NCI-H2107 treated with DMSO at 0.1 percent for 48 hours (cell line): Measurements from ENCODE around the gene BICRA.
"Not testable (repeated sequence)": the region's sequence is repeated elsewhere in the genome, so short reads cannot be mapped to it uniquely, and the experiment has no call there.

Experiments
- DNase-seq: peaks from one replicate; lab custom pipeline; 2025; ENCODE audit not compliant: unreplicated experiment; lab: John Stamatoyannopoulos, UW

The BICRA gene

DNA sequence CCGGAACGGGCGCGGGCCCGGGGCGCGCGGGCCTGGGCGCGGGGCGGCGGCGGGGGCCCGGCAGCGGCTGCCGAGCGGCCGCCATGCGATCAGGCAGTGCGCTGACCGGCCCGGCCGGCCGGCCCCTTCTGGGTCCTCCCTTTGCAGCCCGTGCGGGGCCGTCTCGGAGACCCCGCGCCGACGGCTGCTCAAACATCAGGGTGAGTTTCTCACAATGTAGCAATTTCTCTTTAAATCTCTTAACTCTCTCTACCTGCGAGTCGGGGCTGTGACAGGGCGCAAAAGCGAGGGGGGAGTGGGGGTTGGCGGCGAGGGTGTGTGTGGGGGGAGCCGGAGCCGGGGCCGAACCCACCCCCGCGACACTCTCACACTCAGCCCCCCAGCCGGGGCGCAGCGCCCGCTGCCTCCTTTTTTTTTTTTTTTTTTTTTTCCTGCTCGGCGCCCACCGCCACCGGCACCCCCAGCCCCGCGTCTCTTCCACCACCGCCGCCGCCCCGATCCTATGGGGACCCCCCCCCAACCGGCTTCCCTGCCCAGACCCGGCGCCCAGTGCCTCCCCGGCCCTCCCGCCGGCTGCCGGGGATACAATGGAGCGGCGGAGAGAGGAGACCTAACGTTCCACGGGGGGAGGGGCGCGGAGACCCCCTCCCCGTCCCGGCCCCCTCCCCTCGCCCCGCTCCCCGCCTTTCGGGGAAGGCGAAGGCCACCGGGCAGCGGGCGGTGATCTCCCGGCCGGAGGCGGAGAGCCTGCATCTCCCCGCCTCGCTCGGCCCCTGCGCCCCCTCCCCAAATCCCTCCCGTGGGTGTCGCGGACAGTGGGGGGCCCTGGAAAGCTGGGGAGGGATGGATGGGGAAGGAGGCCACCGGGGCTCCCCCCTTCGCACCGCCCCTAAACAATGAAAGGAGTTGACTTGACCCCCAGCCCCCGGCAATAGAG lies at the start of gene BICRA:
Gene BICRA, plus strand, starts transcription at position 166 of the 937 bp plus-strand sequence. CDS start 64,441 bp downstream, outside the sequence.
- DNase-seq = peak; percentile 19

DNA sequence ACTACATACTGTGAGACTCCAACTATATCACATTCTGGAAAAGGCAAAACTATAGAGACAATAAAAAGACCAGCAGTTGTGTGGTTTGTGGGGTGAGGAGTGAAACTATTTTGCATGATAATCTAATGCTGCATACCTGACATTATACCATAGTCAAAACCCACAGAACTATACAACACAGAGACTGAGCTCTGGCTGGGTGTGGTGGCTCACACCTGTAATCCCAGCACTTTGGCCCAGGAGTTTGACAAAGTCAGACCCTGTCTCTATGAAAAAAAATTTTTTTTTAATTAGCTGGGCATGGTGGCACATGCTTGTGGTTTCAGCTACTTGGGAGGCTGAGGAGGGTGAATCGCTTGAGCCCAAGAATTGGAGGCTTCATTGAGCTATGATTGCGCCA lies 47.9 kb upstream of the BICRA start:
- DNase-seq = no peak

DNA sequence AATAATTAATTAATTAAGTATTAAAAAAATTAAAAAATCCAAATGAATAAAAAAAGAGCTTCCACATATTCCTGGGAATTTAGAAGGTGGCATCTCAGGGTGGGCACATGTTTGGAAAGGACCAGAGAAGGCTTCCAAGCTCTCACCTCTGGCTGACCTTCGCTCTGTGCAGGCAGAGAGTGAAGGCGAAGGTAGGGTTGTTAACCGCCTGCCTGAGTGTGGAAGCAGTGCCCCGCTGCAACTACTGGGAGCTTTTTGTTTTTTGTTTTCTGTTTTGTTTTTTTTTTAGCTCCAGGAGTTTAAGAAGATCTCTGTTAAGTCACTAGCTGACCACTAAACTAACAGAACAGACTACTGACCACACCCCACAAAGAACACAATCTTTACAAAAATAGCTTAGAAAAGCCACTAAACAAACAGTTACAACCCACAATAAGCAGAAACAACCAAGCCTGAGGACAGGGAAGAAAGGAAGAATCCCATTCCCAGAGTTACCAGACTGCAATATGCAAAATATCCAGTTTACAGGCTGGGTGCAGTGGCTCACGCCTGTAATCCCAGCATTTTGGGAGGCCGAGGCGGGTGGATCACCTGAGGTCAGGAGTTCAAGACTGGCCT lies 47.4 kb upstream of the BICRA start:
- no peak for DNase-seq

DNA sequence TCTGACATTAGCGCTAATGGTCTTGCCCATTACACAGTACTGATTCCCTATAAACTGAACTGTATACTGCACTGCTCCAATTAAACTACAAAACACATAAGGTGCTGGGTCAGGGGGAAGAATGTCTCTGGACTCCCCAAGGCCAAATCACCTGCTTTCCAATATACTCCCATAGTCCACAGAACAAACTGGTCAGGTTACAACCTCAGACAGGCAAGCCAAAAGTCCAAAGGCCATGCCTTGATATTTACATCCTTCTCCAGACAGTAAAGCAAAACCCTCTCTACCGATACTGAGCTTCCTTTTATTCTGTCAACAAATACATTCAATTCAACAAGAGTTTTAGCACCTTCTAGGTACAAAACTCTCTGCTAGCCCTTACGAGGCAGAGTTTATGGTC lies 44.9 kb upstream of the BICRA start:
- no peak for DNase-seq

DNA sequence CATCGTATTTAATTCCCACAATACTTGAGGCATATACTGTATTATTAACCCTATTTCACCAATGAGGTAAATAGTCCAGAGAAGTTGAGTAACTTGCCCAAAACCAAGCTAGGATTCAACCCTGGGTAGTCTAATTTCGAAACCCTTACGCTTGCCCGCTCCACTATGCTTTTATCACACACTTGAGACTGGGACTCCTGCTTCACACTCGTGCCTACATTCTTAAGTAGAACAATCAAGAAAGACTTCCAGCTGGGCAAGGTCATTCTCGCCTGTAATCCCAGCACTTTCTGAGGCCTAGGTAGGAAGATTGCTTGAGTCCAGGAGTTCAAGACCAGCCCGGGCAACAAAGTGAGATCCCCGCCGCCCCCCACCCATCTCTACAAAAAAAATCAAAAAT lies 39.6 kb upstream of the BICRA start:
- no peak for DNase-seq

DNA sequence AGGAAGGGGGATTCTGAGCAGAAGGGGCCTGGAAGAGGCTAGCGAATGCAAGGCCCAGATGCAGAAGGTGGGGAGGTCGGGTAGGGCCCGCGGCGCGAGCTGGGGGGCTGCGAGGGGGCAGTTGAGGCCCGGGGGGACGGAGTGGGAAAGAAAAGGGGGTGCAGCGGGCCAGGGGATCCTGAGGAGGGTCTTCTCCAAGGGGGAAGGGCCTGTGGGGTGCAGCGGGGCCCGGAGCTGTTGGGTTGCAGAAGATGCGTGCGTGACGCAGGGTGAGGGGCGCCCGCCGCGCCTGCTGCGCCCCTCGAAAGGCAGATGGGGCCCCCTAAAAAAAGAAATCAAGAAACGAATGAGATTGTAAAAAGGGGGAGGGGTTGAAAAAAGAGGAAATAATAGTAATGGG lies 36.3 kb upstream of the BICRA start:
- DNase-seq = no peak

DNA sequence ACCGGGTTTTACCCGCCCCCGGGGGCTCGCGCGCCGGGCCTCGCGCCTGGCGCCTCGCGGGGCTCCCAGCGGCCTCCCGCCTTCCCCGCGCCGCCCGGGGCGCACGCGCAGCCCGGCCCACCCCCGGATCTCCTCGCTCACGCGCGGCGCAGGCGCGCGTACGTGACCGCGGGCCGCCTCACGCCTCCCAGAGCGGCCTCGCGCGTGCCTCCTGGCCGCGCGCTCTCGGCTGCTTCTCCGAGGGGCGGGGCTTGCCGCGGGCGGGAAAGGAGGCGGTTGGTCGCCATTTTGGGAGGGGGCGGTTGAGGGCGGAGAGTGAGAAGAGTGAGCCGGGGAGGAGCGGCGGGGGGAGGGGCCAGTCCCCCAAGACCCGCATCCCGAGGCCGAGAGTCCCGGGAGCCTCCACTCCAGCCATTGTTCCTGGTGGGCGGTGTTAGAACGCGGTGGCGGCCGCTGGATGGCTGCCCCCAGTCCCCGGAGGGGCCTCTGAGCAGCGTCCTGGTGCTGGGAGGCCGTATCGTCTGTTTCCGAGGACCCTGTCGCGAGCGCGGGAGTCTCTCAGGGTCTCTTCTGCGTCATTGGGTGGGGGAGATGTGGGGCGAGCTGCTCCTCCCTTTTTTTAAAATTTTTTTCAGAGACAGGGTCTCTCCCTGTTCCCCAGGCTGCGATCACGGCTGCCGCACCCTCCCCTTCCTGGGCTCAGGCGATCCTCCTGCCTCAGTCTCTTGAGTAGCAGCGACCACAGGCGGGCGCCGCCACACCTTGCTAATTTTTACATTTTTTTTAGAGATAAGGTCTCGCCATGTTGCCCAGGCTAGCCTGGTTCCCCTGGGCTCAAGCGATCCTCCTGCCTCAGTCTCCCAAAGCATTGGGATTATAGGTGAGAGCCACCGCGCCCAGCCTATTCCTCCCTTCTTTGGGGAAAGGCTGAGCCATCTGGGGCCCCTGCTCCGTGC lies 35.6 kb upstream of the BICRA start, which contains the start of gene ZNF541:
Gene ZNF541, minus strand, starts transcription at position 78 of the 956 bp plus-strand sequence. CDS start 17,292 bp downstream, outside the sequence.
- no peak for DNase-seq

DNA sequence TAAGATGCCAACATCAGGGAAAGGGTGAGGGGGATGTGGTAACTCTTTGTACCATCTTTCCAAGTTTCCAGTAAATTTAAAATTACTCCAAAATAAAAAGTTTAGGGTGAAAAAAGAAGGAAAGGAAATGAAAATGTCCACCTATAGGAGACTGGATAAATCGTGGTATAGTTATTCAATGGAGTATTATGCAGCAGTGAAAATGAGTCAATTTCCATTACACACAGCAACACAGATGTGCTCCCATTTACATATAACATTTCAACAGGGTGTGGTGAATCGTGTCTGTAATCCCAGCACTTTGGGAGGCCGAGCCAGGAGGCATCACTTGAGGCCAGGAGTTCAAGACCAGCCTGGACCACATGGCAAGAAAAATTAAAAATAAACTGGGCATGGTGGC lies 28.5 kb upstream of the BICRA start:
- no peak for DNase-seq

DNA sequence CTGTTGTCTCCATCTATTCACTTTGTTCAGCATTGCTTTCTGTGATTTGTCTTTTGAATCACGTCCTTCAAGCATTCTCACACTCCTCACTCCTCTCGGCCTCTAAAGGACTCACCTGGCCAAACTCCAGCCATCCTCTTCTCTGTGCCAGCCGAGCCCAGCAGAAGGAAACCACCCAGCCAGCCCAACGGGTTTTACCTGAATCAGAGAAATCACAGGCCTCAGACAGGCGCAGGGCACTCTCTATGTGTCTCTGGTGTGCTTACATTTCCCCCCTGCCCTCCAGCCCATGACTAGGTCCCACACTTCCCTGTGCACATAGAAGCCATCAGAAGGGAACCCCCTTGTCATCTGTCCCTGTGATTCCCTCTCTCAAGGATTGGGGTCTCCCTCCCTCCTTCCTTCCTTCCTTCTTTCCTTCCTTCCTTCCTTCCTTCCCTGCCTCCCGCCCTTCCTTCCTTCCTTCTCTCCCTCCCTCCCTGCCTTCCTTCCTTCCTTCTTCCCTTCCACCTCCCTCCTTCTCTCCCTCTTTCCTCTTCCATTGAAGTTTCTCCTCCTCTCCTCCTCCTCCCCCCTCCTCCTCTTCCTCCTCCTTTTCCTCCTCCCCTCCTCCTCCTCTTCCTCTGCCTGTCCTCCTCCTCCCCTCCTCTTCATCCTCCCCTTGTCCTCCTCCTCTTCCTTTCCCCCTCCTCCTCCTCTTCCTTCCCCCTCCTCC lies 27.2 kb upstream of the BICRA start:
- no peak for DNase-seq

DNA sequence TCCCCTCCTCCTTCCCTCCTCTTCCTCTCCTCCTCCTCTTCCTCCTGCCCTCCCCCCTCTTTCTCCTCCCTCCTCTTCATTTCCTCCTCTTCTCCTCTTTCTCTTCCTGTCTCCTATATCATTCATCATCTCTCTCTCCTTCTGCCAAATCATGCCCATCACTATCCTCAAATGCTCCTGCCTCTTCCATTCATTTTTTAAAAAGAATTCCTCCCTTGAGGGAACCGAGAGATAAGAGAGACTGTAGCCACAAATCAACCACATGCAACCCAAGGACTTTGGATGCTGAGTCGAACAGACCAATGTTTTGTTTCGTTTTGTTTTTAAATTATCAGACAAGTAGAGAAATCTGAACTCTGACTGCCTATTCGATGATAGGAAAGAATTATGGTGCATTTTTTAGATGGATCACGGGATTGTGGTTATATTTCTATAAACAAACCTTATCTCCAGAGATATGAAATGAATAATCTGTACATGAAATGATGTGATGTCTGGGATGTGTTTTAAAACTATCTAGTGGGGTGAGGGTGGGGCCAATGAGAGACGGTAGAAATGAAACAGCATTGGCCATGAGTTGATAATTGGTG lies 26.5 kb upstream of the BICRA start:
- DNase-seq = no peak

DNA sequence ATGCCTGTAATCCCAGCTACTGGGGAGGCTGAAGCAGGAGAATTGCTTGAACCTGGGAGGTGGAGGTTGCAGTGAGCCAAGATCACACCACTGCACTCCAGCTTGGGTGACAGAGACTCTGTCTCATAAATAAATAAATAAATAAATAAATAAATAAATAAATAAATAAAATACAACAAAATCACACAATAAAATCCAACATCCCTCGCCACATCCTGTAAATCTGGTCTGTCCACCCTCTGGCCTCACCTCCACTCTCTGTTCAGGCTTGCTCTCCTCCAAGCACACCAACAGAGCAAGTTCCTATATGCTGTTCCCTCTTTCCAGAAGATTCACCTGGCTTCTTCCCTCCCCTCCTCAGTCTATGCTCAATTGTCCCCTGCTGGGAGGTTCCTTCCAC lies 25.8 kb upstream of the BICRA start:
- not testable (repeated sequence) for DNase-seq

DNA sequence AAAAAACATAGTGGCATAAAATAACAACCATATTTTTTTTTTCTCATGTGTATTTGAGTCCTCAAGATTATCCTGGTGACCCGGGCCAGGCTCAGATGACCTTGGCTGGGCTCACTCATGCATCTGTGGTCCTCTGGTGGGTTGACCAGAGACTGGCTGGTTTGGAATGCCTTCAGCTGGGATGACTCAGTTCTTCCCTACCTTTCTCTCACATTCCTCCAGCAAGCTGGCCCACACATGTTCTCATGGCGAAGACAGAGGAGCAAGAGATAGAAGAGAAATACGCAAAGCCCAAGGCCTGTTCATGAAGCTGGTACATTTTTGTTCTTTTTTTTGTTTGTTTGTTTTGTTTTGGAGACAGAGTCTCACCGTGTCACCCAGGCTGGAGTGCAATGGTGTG lies 21.6 kb upstream of the BICRA start:
- DNase-seq = no peak

DNA sequence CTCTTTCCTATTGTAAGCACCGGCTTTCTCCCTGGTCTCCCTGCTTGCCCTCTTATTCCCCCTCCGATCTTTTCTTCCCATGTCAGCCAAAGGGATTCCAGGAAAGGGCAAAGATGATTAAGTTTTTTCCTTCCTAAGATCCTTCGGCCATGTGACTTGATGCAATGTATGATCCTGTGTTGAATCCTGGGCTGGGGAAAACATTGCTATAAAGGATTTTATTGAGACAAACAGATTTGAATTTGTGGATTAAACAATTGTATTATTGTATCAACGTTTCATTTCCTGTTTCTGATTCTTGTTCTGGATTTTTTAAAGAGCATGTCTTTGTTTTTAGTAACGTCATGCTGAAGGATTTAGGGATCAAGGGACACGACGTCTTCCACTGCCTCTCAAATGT lies 19.1 kb upstream of the BICRA start:
- no peak for DNase-seq

DNA sequence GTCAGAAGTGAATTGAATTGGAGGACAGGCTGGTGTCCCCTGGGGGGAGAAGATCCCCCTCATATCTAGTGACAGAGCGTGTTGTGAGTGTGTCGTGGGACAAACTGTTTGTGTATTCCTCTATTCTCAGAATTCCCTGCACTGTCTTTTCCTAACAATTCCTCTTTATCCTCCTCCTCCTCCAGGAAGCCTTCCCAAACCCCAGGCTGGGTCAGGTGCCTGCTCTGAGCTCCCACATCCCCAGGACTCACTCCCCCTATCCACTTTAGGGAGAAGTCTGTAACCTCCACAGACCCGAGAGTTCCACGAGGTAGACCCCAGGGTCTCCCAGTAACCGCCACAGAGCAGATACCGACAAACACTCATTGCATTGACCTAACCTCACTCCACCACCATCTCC lies 15.1 kb upstream of the BICRA start:
- DNase-seq = no peak

DNA sequence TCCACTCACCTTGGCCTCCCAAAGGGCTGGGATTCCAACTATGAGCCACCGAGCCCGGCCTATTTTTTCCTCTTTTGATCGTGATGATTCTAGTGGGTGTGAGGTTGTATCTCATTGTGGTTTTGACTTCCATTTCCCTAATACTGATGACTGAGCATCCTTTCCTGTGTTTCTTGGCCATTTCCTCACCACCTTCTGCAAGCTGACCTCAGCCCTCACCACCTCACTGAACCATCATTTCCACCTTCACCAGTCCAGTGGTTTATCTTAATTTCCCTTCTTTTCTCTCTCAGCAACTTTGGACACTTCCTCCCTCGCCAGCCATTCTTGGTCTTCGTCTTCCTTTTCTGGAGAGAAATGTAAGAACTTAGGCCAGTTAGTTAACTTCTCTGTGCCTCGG lies 13.0 kb upstream of the BICRA start:
- no peak for DNase-seq

DNA sequence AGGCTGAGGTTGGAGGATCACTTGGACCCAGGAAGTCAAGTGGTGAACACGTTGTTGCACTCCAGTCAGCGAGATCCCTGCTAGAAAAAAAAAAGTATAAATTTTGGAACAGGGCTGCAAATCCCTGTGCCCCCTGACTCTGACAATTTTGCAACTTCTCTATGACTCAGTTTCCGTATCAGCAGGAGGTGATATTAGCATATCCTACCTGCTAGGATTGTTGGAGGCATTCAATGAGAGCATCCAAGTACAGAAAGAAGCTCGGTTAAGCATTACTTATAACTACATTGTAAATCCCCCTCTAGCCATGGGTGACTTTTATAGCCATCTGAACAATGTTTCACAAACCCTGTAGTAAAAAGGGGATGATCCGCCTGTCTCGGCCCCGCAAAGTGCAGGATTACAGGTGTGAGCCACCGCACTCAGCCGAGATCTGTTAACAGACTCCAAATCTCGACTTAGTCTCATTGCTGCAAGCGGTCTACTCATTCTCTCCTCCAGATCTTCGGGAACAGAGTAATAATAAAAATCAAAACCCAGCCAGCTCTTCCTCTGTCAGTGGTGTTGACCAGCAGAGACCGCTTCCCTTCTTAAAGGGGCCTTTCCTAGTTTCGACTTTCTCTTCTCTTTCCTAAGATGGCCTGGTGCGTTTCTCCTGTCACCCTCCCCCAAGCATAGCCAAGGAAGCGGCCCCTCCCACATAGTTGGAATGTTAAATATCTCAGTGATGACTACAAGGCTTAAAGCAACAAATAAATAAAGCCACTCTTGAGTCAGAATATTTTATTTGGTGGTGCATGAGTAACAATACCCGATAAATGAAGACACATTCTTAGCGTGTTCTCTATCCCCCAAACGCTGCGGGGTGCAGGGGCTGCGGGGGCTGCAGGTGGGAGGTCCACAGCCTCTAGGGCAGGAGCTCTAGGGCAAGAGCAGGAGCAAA lies 10.3 kb upstream of the BICRA start:
- DNase-seq = no peak

DNA sequence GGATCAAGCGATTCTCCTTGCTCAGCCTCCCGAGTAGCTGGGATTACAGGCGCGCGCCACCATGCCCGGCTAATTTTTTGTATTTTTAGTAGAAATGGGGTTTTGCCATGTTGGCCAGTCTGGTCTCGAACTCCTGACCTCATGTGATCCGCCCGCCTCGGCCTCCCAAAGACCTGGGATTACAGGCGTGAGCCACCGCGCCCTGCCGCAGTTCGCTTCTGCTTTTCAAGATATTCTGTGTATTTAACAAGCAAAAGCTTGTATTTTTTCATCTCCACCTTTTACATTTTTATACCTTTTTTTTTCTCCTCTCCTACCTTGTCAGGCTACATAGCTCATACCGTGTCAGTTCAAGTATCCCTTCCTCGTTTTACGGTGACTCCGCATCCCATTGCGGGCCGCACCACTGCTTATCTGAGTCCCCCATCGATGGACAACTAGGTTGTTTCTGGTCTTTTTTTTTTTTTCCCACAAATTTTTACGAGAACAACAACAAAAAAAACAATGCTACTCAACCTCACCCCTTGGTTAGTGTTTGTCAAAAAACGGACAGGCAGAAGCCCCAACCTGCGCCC lies 9.2 kb upstream of the BICRA start:
- not testable (repeated sequence) for DNase-seq

DNA sequence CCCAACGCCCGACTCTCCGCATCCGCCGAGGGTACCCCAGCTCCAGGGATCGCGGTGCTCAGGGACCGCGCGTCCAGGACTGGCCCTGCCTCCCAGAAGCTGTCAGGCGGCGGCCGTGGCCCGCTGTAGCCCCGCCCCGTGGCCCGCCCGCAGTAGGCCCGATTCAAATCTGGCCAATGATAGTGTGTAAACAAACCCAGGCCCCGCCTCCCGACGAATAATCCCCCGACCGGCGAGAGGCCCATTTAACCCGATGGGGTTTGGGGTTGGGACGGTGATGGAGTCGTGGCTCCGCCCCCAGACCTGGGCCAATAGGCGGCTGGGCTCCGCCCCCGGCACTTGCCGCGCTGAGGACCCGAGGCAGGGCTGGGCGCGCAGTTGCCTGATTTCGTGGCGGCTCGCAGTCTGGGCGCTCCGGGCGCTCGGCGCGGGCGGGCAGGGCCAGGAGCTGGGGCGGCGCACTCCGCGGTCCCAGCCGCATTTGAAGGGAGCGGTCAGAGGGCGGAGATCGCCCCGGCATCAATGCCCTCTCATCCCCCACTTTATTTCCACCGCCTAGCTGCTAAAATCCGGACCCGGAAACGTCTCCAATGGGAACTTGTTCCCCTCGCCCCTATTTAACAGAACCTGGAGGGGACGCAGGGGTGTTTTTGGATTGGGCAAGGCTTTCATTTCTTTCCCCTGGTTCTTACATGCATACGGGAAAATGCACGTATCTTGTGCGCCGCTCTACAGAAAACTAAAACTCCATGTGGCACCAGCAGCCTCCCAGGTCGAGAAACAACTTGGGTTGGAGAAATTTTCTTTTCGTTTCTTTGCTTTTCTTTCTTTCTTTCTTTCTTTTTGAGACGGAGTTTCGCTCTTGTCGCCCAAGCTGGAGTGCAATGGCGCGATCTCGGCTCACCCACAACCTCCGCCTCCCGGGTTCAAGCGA lies 8.4 kb upstream of the BICRA start:
- DNase-seq = peak; percentile 91
